HL-60 (cell line): ENCODE measurements around the gene KLF3.

Source experiments
- DNase-seq, 2 experiments: peaks; one replicate each; pipeline ENCODE4 v3.0.0-alpha.2; 2010 to 2020; ENCODE audit warnings: low read depth in 1 of 2, low spot score in 1 of 2
- H3K27ac ChIP-seq: fragments of 250-450 bp; sonication (Bioruptor Pico); replicated peaks from 2 replicates; pipeline ENCODE4 v1.5.1; 2020; ENCODE audit warnings: mild to moderate bottlenecking, moderate library complexity
- H3K27me3 ChIP-seq: fragments of 250-450 bp; sonication (Bioruptor Pico); 2 replicates; pipeline ENCODE4 v1.5.1; 2021; ENCODE audit warnings: mild to moderate bottlenecking, moderate library complexity; ENCODE audit not compliant: insufficient read depth, poor library complexity, severe bottlenecking
- H3K4me3 ChIP-seq: replicated peaks from 2 replicates; pipeline ENCODE4 v1.5.1; 2011; ENCODE audit warnings: mild to moderate bottlenecking, control low read depth, low read length; ENCODE audit not compliant: insufficient read depth
- CTCF ChIP-seq: IDR thresholded peaks from one replicate; pipeline ENCODE4 v1.5.1; 2011; ENCODE audit warnings: low read length, control low read depth, inconsistent platforms; ENCODE audit not compliant: insufficient read depth
- GABPA ChIP-seq: IDR thresholded peaks from 2 replicates; pipeline ENCODE4 v1.6.1; 2012; ENCODE audit warnings: low read depth
- POLR2AphosphoS5 ChIP-seq: IDR thresholded peaks from 2 replicates; pipeline ENCODE4 v1.6.1; 2012; ENCODE audit warnings: low read depth
- REST ChIP-seq: IDR thresholded peaks from 2 replicates; pipeline ENCODE4 v1.6.1; 2012; ENCODE audit warnings: low read depth; ENCODE audit not compliant: insufficient replicate concordance
- SPI1 ChIP-seq: IDR thresholded peaks from 2 replicates; pipeline ENCODE4 v1.6.1; 2012; ENCODE audit warnings: low read depth, mild to moderate bottlenecking, borderline replicate concordance

Gene KLF3

GRCh38 chr4:38686682-38687081, 22.7 kb downstream of the KLF3 start:
- H3K27ac ChIP-seq = no peak overlapping the region
- no peaks in the 10 kb centered on the region for H3K27me3 ChIP-seq
- TF ChIP-seq CTCF (no peak), POLR2AphosphoS5 (no peak), SPI1 (no peak), REST (no peak)
- H3K4me3 ChIP-seq = no peak overlapping the region
- no peak for DNase-seq

DNA sequence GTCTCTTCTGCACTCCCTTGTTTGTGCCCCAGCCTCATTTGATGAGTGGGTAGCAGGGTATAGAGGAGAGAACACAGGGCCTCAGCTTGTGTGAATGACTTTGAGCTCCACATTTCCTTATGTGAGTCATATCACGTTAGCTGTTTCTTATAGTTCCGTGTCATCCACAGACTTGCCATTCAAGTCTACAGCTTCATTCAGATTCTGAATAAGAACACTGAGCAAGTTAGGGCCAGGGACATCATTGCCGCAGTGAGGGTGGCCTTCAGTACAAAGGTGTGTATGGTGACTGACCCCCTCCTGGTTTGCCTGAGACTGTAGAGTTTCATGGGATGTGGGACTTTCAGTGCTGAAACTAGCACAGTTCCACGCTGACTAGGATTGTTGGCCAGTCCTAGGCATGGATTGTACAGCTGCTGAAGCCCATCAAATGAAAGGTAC, 23.6 kb downstream of the KLF3 start:
- H3K4me3 ChIP-seq = no peak overlapping the region
- no peaks in the 10 kb centered on the region for H3K27me3 ChIP-seq
- DNase-seq = no peak
- no peak overlapping the region for H3K27ac ChIP-seq
- no peak for TF ChIP-seq POLR2AphosphoS5
- no peak for TF ChIP-seq CTCF
- no peak for TF ChIP-seq REST
- TF ChIP-seq GABPA = no peak
- no peak for TF ChIP-seq SPI1

GRCh38 chr4:38688676-38689355, 24.8 kb downstream of the KLF3 start:
- no peak for DNase-seq
- no peak overlapping the region for H3K4me3 ChIP-seq
- TF ChIP-seq CTCF = no peak
- no peak for TF ChIP-seq POLR2AphosphoS5
- no peak for TF ChIP-seq SPI1
- no peak for TF ChIP-seq REST
- TF ChIP-seq GABPA = no peak
- no peak overlapping the region for H3K27ac ChIP-seq
- no peaks in the 10 kb centered on the region for H3K27me3 ChIP-seq
